ENCODE measurements around the gene LMAN2L.

DNA sequence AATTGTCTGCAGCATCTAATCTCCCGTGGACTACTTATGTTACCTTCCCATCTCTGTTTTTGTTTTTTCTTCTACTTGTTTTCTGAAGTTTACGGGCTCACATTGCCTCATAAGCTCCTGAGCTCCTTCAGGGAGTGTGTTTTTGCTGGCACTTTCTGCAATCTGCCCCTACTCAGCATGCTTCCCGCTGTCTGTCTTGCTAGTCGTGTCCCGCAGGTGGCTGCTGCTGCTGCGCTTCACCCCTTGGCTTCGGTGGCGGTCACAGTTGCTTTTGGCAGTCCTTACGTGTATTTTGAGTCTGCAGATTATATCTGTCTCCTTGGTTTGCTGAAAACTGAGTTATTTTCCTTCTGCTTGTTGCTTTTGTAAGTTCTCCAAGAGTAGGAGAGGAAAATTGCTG, 60.0 kb downstream of the LMAN2L start:
- TF ChIP-seq POLR2A (IDR thresholded peaks at IDR 0.05; ENCODE audit: low read depth, low read length), result no peak
- no peak for TF ChIP-seq POLR2AphosphoS5 (IDR thresholded peaks at IDR 0.05; ENCODE audit: low read depth, low read length)
- TF ChIP-seq TAF1 (IDR thresholded peaks at IDR 0.05; ENCODE audit: borderline replicate concordance, low read depth, low read length), result no peak

Data from GM12892 (cell line).